Neural progenitor cell (in vitro differentiated cells): ENCODE measurements around the gene RABAC1.

ENCODE experiments used
- CTCF ChIP-seq: fragments of 200-600 bp; sonication (generic); IDR thresholded peaks from 2 replicates; pipeline ENCODE4 v1.5.1; 2017; ENCODE audit warnings: antibody characterized with exemption, mild to moderate bottlenecking
- EZH2 ChIP-seq: fragments of 200-600 bp; sonication (generic); IDR thresholded peaks from 2 replicates; pipeline ENCODE4 v1.6.1; 2017; ENCODE audit warnings: antibody characterized with exemption, mild to moderate bottlenecking, moderate library complexity
- EZH2phosphoT487 ChIP-seq: fragments of 200-600 bp; sonication (generic); IDR thresholded peaks from 2 replicates; pipeline ENCODE4 v1.6.1; 2017; ENCODE audit warnings: antibody characterized with exemption

GRCh38 chr19:41918653-41919244 lies 40.4 kb downstream of the RABAC1 start:
- no peak for TF ChIP-seq CTCF
- no peak for TF ChIP-seq EZH2
- no peak for TF ChIP-seq EZH2phosphoT487
